Type B pancreatic cell (in vitro differentiated cells): ENCODE measurements around the gene MAP2K5. TPM values are rescaled to one million over a fixed set of nuclear protein-coding genes. Genes with fewer than 3 reads are reported as not detected.

Experiments used
- DNase-seq: peaks from one replicate; pipeline ENCODE4 v3.0.0; 2021; ENCODE audit warnings: mixed read lengths; ENCODE audit not compliant: unreplicated experiment; ENCODE audit errors: extremely low spot score
- H3K27ac Mint-ChIP-seq: 2 replicates; pipeline ENCODE4 v1.8.0; 2021; ENCODE audit warnings: mild to moderate bottlenecking, mixed read lengths
- H3K27me3 Mint-ChIP-seq: 2 replicates; pipeline ENCODE4 v1.8.0; 2021; ENCODE audit warnings: mixed read lengths
- H3K36me3 Mint-ChIP-seq: 2 replicates; pipeline ENCODE4 v1.8.0; 2021; ENCODE audit warnings: mixed read lengths
- H3K4me1 Mint-ChIP-seq: one replicate; pipeline ENCODE4 v1.8.0; 2021; ENCODE audit warnings: mixed read lengths; ENCODE audit not compliant: unreplicated experiment
- H3K4me3 Mint-ChIP-seq: 2 replicates; pipeline ENCODE4 v1.8.0; 2021; ENCODE audit warnings: mild to moderate bottlenecking, mixed read lengths
- H3K9me3 Mint-ChIP-seq: 2 replicates; pipeline ENCODE4 v1.8.0; 2021; ENCODE audit warnings: mixed read lengths
- CTCF ChIP-seq: fragments of 200-600 bp; sonication (generic); conservative IDR thresholded peaks from 2 replicates; pipeline ENCODE4 v1.5.0; 2021; ENCODE audit warnings: antibody characterized with exemption, mild to moderate bottlenecking
- total RNA-seq: library from RNA; stranded (reverse); gene quantifications from 2 replicates; pipeline ENCODE4 v1.2.1, GENCODE V29; 2021; ENCODE audit warnings: low replicate concordance

MAP2K5 gene
- total RNA-seq, 1 donor from 2014 or later = 21.8 TPM

- Mint-ChIP-seq H3K4me1 (peaks cover 15% of the 10 kb centered on the region), H3K27me3 (peaks cover 3% of the 10 kb centered on the region), H3K4me3 (no peak overlapping the region), H3K36me3 (peaks cover 12% of the 10 kb centered on the region), H3K9me3 (no peaks in the 10 kb centered on the region), H3K27ac (no peak overlapping the region)
- no peak for DNase-seq
- TF ChIP-seq CTCF = no peak
Measured at GRCh38 chr15:67785431-67785830, 242.9 kb downstream of the MAP2K5 start.

GRCh38 chr15:67786646-67787045 is 244.1 kb downstream of the MAP2K5 start:
- Mint-ChIP-seq H3K4me3 (no peak overlapping the region), H3K27me3 (peaks cover 3% of the 10 kb centered on the region), H3K27ac (no peak overlapping the region), H3K4me1 (peaks cover 26% of the 10 kb centered on the region), H3K36me3 (peaks cover 12% of the 10 kb centered on the region), H3K9me3 (no peaks in the 10 kb centered on the region)
- TF ChIP-seq CTCF = no peak
- no peak for DNase-seq

- peaks cover 25% of the 10 kb centered on the region for H3K4me1 Mint-ChIP-seq
- peaks cover 3% of the 10 kb centered on the region for H3K27me3 Mint-ChIP-seq
- DNase-seq = no peak
Measured at GRCh38 chr15:67788986-67789385, 246.5 kb downstream of the MAP2K5 start.

GRCh38 chr15:67790610-67791319 is 248.3 kb downstream of the MAP2K5 start:
- Mint-ChIP-seq H3K4me1 (peaks cover 25% of the 10 kb centered on the region), H3K9me3 (peaks cover 11% of the 10 kb centered on the region), H3K27me3 (peaks cover under 1% of the 10 kb centered on the region), H3K4me3 (no peak overlapping the region), H3K36me3 (peaks cover 10% of the 10 kb centered on the region), H3K27ac (no peak overlapping the region)
- DNase-seq = no peak
- no peak for TF ChIP-seq CTCF

More at GRCh38 chr15:67788986-67789385, 246.5 kb downstream of the MAP2K5 start:
- no peak overlapping the region for H3K27ac Mint-ChIP-seq
- no peak overlapping the region for H3K4me3 Mint-ChIP-seq
- no peaks in the 10 kb centered on the region for H3K9me3 Mint-ChIP-seq
- TF ChIP-seq CTCF = no peak
- H3K36me3 Mint-ChIP-seq = peaks cover 8% of the 10 kb centered on the region

GRCh38 chr15:67792250-67792942 is 249.9 kb downstream of the MAP2K5 start:
- Mint-ChIP-seq H3K4me3 (no peak overlapping the region), H3K27ac (no peak overlapping the region), H3K9me3 (peaks cover 11% of the 10 kb centered on the region), H3K4me1 (peaks cover 25% of the 10 kb centered on the region), H3K36me3 (peaks cover 10% of the 10 kb centered on the region), H3K27me3 (no peaks in the 10 kb centered on the region)
- DNase-seq = no peak
- TF ChIP-seq CTCF = no peak
